GM12874 (cell line): ENCODE results near the gene TMEM9B.

Experiments
- CTCF ChIP-seq: IDR thresholded peaks from 2 replicates; pipeline ENCODE4 v1.5.1; 2011; ENCODE audit warnings: low read depth, mild to moderate bottlenecking, control low read depth, low read length, moderate library complexity; ENCODE audit not compliant: insufficient read depth

The TMEM9B gene

DNA sequence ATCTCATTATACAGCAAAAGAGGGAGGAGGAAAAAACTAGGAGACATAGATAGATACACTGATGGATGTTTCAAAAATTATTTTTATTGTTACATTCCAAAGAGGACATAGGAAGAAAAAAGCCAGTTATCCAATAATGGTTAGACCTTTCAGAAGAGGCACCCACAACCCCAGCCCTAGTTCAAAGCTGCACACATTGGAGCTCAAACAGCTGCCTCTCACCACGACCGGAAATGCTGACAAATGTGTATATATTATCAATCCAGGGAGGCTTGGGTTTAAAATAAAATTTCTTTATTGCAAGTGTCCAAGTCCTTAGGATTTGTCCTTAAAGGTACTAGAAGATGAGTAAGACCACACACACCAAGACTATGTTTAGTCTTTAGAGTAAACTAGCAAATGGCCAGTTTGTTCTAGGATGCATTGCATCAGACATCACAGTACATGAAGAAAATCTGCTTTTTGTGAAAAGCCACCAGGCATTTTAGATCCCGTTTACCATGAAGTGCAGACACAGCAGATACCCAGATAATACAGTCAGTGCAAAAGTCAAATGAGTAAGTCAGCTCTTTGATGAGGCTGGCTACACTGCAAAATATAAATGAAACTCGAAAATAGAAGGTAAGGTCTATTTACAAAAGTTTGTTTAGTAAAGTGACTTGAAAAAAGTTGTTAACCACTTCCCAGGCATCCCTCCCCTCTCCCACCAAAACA lies 16.9 kb downstream of the TMEM9B start:
- TF ChIP-seq CTCF, result no peak

DNA sequence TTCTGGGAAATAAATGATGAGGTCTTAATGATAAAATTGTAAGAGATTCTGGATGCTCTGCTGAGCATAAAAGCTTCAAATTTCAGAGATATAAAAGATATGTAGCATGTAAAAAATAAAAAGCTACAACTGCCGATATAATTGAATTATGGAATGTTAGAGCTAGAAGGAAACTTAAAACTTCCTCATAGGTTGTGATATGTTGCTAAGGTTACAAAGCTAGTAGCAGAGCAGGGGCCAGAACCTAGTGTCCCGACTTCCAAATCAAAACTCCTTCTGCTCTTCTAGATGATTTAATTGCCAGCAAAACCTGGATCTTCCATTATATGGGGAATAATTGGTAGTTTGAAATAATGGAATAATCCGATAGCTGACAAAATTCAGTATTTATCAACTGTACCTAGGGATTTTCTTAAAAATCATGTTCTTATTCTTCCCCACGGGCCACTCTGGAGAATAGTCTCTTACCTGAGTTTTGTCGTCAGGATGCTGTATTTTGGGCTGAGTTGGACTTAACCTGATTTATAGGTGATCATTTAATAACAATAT lies 21.6 kb downstream of the TMEM9B start, which contains the start of gene ASCL3:
Gene ASCL3 (minus strand): TSS at position 499 of the 549 bp plus-strand sequence. CDS start 4,855 bp downstream, outside the sequence.
- TF ChIP-seq CTCF, result no peak

DNA sequence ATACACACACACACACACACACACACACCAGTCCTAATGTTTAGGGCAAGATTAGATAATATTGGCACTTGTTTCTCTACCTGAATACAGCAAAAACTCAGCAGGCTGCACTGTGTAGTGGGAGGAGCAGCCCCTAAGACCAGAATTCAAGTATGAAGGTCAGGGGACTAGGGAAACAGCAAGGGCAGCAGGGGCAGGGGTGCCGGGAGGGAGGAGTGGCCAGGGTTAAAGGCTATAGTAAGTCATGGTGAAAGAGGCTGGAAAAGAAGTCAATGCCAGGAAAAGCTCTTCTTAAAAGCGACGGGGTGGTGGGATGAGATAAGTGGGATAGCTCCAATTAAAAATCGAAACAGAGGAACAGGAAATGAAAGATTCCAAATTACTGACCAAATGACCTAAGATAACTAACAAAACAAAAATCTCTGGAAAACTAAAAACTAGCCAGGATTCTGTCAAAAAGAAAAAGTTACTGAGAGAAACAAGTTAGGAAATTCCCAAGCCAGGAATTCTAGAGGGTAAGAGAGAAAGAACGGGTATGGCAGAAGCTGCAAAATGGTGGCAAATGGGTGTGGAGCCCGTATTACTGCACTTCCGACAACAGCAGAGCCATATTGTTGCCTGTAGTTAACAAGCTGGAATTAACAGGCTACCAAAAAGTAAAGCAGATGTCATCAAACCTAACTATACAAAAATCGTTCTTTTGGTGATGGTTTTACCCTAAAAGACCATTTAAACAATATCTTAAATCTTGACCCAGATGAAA lies 22.7 kb downstream of the TMEM9B start:
- no peak for TF ChIP-seq CTCF

GRCh38 chr11:8937659-8938058 lies 26.6 kb downstream of the TMEM9B start:
- no peak for TF ChIP-seq CTCF

DNA sequence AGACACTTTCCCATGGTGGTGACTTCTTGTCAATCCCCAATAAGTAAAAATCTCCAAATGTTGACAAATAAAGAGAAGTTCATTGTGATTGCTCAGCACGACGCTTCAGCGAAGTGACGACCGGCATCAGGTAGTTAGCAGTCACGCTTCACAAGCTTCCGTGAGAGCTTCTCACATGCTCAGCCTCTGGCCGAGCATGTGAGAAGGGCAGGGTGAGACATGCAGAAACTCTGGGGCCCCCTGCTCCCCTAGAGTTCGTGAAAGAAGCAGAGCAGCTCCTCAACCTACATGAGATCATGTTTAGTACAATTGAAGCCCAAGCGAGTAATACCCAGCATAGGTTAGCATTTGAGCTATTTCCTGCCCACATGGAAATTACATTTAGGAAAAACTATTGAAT lies 27.1 kb downstream of the TMEM9B start:
- TF ChIP-seq CTCF, result no peak

DNA sequence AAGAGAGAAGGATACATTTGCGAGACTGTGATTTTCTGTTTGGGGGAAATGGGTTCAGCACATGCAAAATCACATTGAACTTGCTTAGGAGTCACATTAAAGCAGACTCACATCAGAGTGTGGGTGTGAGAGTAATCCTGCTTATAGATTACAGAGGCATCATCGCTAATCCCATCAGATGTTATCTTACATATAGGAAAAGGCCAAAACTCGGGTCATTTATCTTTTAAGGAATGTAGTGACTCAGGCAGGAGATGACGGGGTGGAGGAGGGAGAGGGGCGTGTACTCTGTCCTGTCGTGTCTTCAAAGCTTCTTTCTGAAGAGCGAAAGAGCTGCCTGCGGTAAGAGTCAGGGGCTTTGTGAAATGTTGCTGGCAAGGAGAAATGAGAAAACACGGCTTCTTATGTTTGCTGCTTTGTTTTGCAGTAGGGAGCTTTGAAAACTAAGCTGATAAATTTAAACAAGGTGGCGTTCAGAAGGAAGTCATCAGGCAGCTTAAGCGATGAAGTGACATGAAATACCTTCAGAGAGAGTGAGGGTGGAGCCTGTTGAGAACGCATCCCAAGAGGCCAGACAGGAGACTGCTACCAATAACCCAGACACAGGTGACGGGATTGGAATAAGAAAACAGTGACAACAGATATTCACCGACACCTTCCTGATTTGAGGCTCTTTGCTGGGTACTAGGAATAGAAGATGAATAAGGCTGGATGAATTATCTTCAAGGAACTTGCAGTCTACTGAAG lies 29.3 kb downstream of the TMEM9B start:
- no peak for TF ChIP-seq CTCF

- TF ChIP-seq CTCF, result no peak
These were observed 30.3 kb downstream of the TMEM9B start for GRCh38 chr11:8933931-8934330.
